H9 (cell line): ENCODE results near the gene LIMS2. TPM values are rescaled to one million over a fixed set of nuclear protein-coding genes. Genes with fewer than 3 reads are reported as not detected.

Experiments used
- DNase-seq: peaks from one replicate; pipeline ENCODE4 v3.0.0-alpha.2; 2017
- H2AFZ ChIP-seq: one replicate; pipeline ENCODE4 v1.6.1; 2013; ENCODE audit warnings: mild to moderate bottlenecking, low read length, control low read depth, moderate library complexity
- H2AK5ac ChIP-seq: 2 replicates; pipeline ENCODE4 v1.6.1; 2013; ENCODE audit warnings: low read length, control low read depth, mixed read lengths; ENCODE audit not compliant: insufficient read length
- H2BK120ac ChIP-seq: one replicate; pipeline ENCODE4 v1.6.1; 2013; ENCODE audit warnings: low read depth, mild to moderate bottlenecking, low read length, control low read depth, inconsistent platforms; ENCODE audit not compliant: poor library complexity, severe bottlenecking
- H2BK12ac ChIP-seq: 2 replicates; pipeline ENCODE4 v1.6.1; 2013; ENCODE audit warnings: low read length, control low read depth, mixed read lengths, low read depth; ENCODE audit not compliant: insufficient read length
- H2BK15ac ChIP-seq: 2 replicates; pipeline ENCODE4 v1.6.1; 2013; ENCODE audit warnings: low read depth, low read length, control low read depth
- H2BK20ac ChIP-seq: one replicate; pipeline ENCODE4 v1.6.1; 2013; ENCODE audit warnings: low read depth, mild to moderate bottlenecking, low read length, control low read depth, inconsistent platforms; ENCODE audit not compliant: poor library complexity, severe bottlenecking
- H2BK5ac ChIP-seq: 2 replicates; pipeline ENCODE4 v1.6.1; 2013; ENCODE audit warnings: low read length, control low read depth, mixed read lengths; ENCODE audit not compliant: insufficient read length
- H3K14ac ChIP-seq: 2 replicates; pipeline ENCODE4 v1.6.1; 2013; ENCODE audit warnings: low read length, control low read depth; ENCODE audit not compliant: insufficient read depth
- H3K18ac ChIP-seq: 2 replicates; pipeline ENCODE4 v1.6.1; 2013; ENCODE audit warnings: low read depth, mild to moderate bottlenecking, mixed read lengths, low read length, control low read depth; ENCODE audit not compliant: insufficient read length
- H3K23ac ChIP-seq: 2 replicates; pipeline ENCODE4 v1.6.1; 2013; ENCODE audit warnings: low read length, control low read depth, mixed read lengths, low read depth; ENCODE audit not compliant: insufficient read length
- H3K23me2 ChIP-seq: 2 replicates; pipeline ENCODE4 v1.6.1; 2013; ENCODE audit warnings: low read depth, mild to moderate bottlenecking, mixed read lengths, low read length, control low read depth; ENCODE audit not compliant: insufficient read length, poor library complexity, severe bottlenecking
- H3K27ac ChIP-seq: 2 replicates; pipeline ENCODE4 v1.5.1; 2013; ENCODE audit warnings: low read length, control low read depth, mixed read lengths, low read depth; ENCODE audit not compliant: insufficient read length
- H3K27me3 ChIP-seq: 2 replicates; pipeline ENCODE4 v1.6.1; 2013; ENCODE audit warnings: low read length, control low read depth, inconsistent platforms; ENCODE audit not compliant: insufficient read depth
- H3K4ac ChIP-seq: 2 replicates; pipeline ENCODE4 v1.6.1; 2013; ENCODE audit warnings: low read depth, mild to moderate bottlenecking, control low read depth, inconsistent platforms, low read length, moderate library complexity
- H3K4me1 ChIP-seq: 2 replicates; pipeline ENCODE4 v1.6.1; 2013; ENCODE audit warnings: low read length, control low read depth, inconsistent platforms; ENCODE audit not compliant: insufficient read depth
- H3K4me2 ChIP-seq: 2 replicates; pipeline ENCODE4 v1.6.1; 2013; ENCODE audit warnings: low read length, control low read depth, mixed read lengths; ENCODE audit not compliant: insufficient read length, insufficient read depth
- H3K56ac ChIP-seq: 2 replicates; pipeline ENCODE4 v1.6.1; 2013; ENCODE audit warnings: low read depth, mild to moderate bottlenecking, mixed read lengths, low read length, control low read depth; ENCODE audit not compliant: insufficient read length
- H3K79me1 ChIP-seq: 2 replicates; pipeline ENCODE4 v1.6.1; 2013; ENCODE audit warnings: low read depth, mild to moderate bottlenecking, moderate library complexity, low read length, control low read depth, inconsistent platforms; ENCODE audit not compliant: insufficient read depth, poor library complexity, severe bottlenecking
- H3K79me2 ChIP-seq: 2 replicates; pipeline ENCODE4 v1.6.1; 2013; ENCODE audit warnings: low read length, control low read depth, inconsistent platforms; ENCODE audit not compliant: insufficient read depth
- H3K9ac ChIP-seq: 2 replicates; pipeline ENCODE4 v1.6.1; 2013; ENCODE audit warnings: low read length, control low read depth, mixed read lengths; ENCODE audit not compliant: insufficient read length; ENCODE audit errors: extremely low read depth
- H3K9me3 ChIP-seq: one replicate; pipeline ENCODE4 v1.6.1; 2013; ENCODE audit warnings: low read depth, low read length, inconsistent platforms; ENCODE audit not compliant: control insufficient read depth
- H3T11ph ChIP-seq: one replicate; pipeline ENCODE4 v1.6.1; 2013; ENCODE audit warnings: mild to moderate bottlenecking, low read length, control low read depth, inconsistent platforms
- H4K20me1 ChIP-seq: one replicate; pipeline ENCODE4 v1.6.1; 2013; ENCODE audit not compliant: control insufficient read depth, insufficient read length, insufficient read depth
- H4K5ac ChIP-seq: 2 replicates; pipeline ENCODE4 v1.6.1; 2013; ENCODE audit warnings: low read depth, mild to moderate bottlenecking, mixed read lengths, low read length, control low read depth; ENCODE audit not compliant: insufficient read length
- H4K8ac ChIP-seq: replicated peaks from 2 replicates; pipeline ENCODE4 v1.6.1; 2013; ENCODE audit warnings: low read length, control low read depth, mixed read lengths, low read depth; ENCODE audit not compliant: insufficient read length
- H4K91ac ChIP-seq: 2 replicates; pipeline ENCODE4 v1.6.1; 2013; ENCODE audit warnings: low read depth, mild to moderate bottlenecking, moderate library complexity, mixed read lengths, low read length, control low read depth; ENCODE audit not compliant: insufficient read length
- H3K27ac Mint-ChIP-seq, 3 experiments: 2 replicates in 2 of 3; 3 replicates in 1 of 3; pipeline ENCODE4 v1.8.0; 2020 to 2021; ENCODE audit warnings: mixed read lengths in 3 of 3, mild to moderate bottlenecking in 1 of 3, moderate library complexity in 1 of 3
- H3K27me3 Mint-ChIP-seq: 2 replicates; pipeline ENCODE4 v1.8.0; 2021; ENCODE audit warnings: low read depth, mild to moderate bottlenecking, moderate library complexity, mixed read lengths
- H3K36me3 Mint-ChIP-seq, 3 experiments: 2 replicates in 2 of 3; 3 replicates in 1 of 3; pipeline ENCODE4 v1.8.0; 2020 to 2021; ENCODE audit warnings: low read depth in 3 of 3, mixed read lengths in 3 of 3; ENCODE audit not compliant: insufficient read depth in 1 of 3
- H3K4me1 Mint-ChIP-seq, 2 experiments: 2 replicates each; pipeline ENCODE4 v1.8.0; 2020; ENCODE audit warnings: mixed read lengths in 2 of 2
- H3K4me3 Mint-ChIP-seq, 2 experiments: 2 replicates in 1 of 2; 3 replicates in 1 of 2; pipeline ENCODE4 v1.8.0; 2020 to 2021; ENCODE audit warnings: mild to moderate bottlenecking in 2 of 2, mixed read lengths in 2 of 2, moderate library complexity in 1 of 2
- H3K9me3 Mint-ChIP-seq, 2 experiments: 2 replicates in 1 of 2; 3 replicates in 1 of 2; pipeline ENCODE4 v1.8.0; 2020; ENCODE audit warnings: mild to moderate bottlenecking in 2 of 2, mixed read lengths in 2 of 2, moderate library complexity in 1 of 2
- CTCF ChIP-seq: fragments of 200-600 bp; sonication (generic); conservative IDR thresholded peaks from 3 replicates; pipeline ENCODE4 v1.8.0; 2021; ENCODE audit warnings: antibody characterized with exemption, mild to moderate bottlenecking
- WGBS: extraction: QIAGEN DNeasy Blood & Tissue Kit; methylation state at CpG from one replicate; pipeline ENCODE4 v1.1.7; 2013; ENCODE audit warnings: missing lambda C conversion rate, low lambda C conversion rate, mixed read lengths; ENCODE audit not compliant: insufficient read length; ENCODE audit errors: extremely low coverage; 5-methylcytosine and 5-hydroxymethylcytosine counted together
- total RNA-seq: library from RNA; stranded (reverse); gene quantifications from 2 replicates; pipeline ENCODE4 v1.2.1, GENCODE V29; 2021

LIMS2 gene
- total RNA-seq, 1 experiment from 2014 or later: 5.9 TPM

- TF ChIP-seq CTCF: no peak
- peaks cover 58% of the 10 kb centered on the region for H3K27me3 Mint-ChIP-seq
- no CpG with 5 or more reads among the region's 69 CpGs for WGBS
- peak overlapping the region; percentile 84 for H3K14ac ChIP-seq
- H3K23ac ChIP-seq: no peak overlapping the region
- peaks cover 4% of the 10 kb centered on the region for H3K23me2 ChIP-seq
- H2AK5ac ChIP-seq: no peak overlapping the region
- DNase-seq: peak; percentile 46
- no peak overlapping the region for H3K4ac ChIP-seq
- no peak overlapping the region for H3K27ac Mint-ChIP-seq
- no peaks in the 10 kb centered on the region for H4K20me1 ChIP-seq
- peak overlapping the region; percentile 18 for H3K4me2 ChIP-seq
- H3K27me3 ChIP-seq: peaks cover 14% of the 10 kb centered on the region; the same call in 1 of the 2 replicates
- no peak overlapping the region for H3K27ac ChIP-seq
- no peak overlapping the region for H3K56ac ChIP-seq
- 0 out of 2 replicates have a peak, but pooled peaks cover 2% of the 10 kb centered on the region for H3K79me2 ChIP-seq
- no peak overlapping the region for H2BK12ac ChIP-seq
- no peak overlapping the region for H2BK15ac ChIP-seq
- no peak overlapping the region for H3K9ac ChIP-seq
- no peak overlapping the region for H2BK20ac ChIP-seq
- H3K36me3 Mint-ChIP-seq: peaks cover 0 to 2% (median 0%) of the 10 kb centered on the region in 3 experiments; a peak in 3 of 7 replicates
- H3K4me3 Mint-ChIP-seq: peak overlapping the region; percentile 59 to 64
- no peak overlapping the region for H4K91ac ChIP-seq
- H3K79me1 ChIP-seq: no peaks in the 10 kb centered on the region
- no peak overlapping the region for H2BK120ac ChIP-seq
- no peak overlapping the region for H2AFZ ChIP-seq
- no peak overlapping the region for H4K8ac ChIP-seq
- H3K18ac ChIP-seq: peak overlapping the region; percentile 43
- no peaks in the 10 kb centered on the region for H3K9me3 ChIP-seq
- H3T11ph ChIP-seq: no peak overlapping the region
- H2BK5ac ChIP-seq: no peak overlapping the region
- no peaks in the 10 kb centered on the region for H3K4me1 ChIP-seq
- no peak overlapping the region for H4K5ac ChIP-seq
- peaks cover 3 to 4% of the 10 kb centered on the region in 2 experiments; a peak in 2 of 4 replicates for H3K4me1 Mint-ChIP-seq
- no peaks in the 10 kb centered on the region for H3K9me3 Mint-ChIP-seq
Observed at GRCh38 chr2:127664065-127664894, 11.1 kb downstream of the LIMS2 start.
